ENCODE results near the gene ORM1.

Gene ORM1

DNA sequence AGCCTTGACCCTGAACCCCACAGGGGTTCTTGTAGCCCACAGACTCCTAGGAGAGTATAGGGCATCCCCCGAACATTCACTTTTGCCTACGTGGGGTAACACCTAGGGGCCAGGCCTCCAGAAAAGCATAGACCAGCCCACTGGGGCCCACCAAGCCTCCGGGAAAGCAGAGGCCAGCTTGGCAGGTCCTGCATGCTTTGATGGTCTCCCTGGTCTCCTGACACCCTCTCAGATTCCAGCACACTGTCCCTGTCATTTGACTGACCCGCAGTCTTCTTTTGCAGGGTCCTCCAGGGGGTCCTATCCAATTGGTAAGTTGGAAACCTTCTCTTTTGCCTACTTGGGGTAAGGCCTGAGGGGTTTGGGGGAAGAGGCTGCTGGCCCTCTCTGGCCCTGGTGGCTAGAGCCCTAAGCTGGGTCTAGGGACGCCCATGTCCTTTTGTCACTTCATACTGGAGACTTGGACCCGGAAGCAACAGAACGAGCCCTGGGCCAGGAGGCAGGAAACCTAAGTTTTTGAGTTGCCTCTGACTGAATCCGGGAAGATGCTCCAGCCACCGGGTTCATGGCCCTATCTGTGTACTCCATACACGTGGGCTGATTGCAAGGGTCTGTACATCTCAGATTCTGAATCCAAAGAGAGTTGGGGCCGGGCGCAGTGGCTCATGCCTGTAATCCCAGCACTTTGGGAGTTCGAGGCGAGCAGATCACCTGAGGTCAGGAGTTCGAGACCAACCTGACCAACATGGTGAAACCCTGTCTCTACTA, 20.9 kb upstream of the ORM1 start:
- H3K4me3 ChIP-seq (replicated peaks; ENCODE audit: low read depth, low read length): no peak overlapping the region
- DNase-seq (ENCODE audit: low read depth): no peak
- TF ChIP-seq, protein P1, sequence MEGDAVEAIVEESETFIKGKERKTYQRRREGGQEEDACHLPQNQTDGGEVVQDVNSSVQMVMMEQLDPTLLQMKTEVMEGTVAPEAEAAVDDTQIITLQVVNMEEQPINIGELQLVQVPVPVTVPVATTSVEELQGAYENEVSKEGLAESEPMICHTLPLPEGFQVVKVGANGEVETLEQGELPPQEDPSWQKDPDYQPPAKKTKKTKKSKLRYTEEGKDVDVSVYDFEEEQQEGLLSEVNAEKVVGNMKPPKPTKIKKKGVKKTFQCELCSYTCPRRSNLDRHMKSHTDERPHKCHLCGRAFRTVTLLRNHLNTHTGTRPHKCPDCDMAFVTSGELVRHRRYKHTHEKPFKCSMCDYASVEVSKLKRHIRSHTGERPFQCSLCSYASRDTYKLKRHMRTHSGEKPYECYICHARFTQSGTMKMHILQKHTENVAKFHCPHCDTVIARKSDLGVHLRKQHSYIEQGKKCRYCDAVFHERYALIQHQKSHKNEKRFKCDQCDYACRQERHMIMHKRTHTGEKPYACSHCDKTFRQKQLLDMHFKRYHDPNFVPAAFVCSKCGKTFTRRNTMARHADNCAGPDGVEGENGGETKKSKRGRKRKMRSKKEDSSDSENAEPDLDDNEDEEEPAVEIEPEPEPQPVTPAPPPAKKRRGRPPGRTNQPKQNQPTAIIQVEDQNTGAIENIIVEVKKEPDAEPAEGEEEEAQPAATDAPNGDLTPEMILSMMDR (IDR thresholded peaks at IDR 0.05; ENCODE audit: low read length, missing control alignments): no peak

DNA sequence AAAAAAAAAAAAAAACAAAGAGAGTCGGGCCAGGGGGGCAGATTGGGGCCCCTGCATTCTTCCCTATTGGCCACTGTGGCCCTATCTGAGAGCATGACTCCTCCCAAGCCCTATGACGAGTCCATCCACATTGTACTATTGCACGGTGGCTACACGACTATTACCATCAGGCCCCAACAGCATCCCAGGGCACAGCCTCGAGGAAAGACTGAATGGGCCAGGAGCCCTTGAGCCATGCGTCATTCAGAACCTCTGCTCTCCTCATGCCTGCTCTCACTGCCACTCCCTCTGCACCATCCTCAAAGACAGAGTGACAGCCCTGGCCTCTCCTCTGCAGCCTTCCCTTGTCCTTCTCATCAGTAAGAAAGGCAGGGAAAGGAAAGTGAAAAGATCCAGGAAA, 20.2 kb upstream of the ORM1 start:
- no peak overlapping the region for H3K4me3 ChIP-seq (replicated peaks; ENCODE audit: low read depth, low read length)
- no peak for DNase-seq (ENCODE audit: low read depth)
- TF ChIP-seq, protein P1 (IDR thresholded peaks at IDR 0.05; ENCODE audit: low read length, missing control alignments): no peak

DNA sequence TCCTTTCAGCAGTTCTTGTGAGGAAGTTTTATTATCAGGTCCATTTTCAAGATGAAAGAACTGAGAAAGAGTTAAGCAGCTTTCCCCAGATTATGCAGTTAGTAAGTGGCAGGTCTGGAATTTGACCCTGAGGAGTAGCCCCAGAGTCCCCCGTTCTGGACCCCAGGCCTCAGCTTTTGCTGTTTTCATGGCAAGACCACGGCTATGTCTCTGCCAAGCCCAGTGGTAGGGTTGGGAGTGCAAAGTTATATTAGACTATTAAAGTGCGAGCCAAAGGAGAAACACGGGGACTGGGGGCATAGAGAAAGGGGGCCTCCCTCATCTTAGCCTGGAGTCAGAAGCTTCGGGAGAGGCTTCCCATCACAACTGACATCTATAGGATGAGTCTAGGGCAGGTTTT, 19.3 kb upstream of the ORM1 start:
- no peak for DNase-seq (ENCODE audit: low read depth)
- TF ChIP-seq, protein P1 (IDR thresholded peaks at IDR 0.05; ENCODE audit: low read length, missing control alignments): no peak
- H3K4me3 ChIP-seq (replicated peaks; ENCODE audit: low read depth, low read length): no peak overlapping the region

DNA sequence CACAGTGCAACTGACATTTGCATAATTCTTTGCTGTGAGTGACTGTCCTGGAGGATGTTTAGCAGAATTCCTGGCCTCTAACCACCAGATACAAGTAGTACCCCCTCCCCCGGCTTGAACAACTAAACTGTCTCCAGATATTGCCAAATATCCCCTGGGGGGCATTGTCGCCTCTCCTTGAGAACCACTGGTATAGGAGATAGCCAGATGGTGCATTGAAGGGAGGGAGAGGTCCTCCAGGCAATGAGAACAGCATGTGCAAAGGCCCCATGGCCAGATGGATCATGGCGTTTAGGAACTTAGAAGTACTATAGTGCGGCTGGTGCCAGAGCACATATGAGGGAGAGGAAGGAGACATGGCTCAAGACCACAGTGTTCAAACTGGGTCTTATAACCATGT, 18.9 kb upstream of the ORM1 start:
- DNase-seq (ENCODE audit: low read depth): no peak
- H3K4me3 ChIP-seq (replicated peaks; ENCODE audit: low read depth, low read length): no peak overlapping the region
- TF ChIP-seq, protein P1 (IDR thresholded peaks at IDR 0.05; ENCODE audit: low read length, missing control alignments): no peak

DNA sequence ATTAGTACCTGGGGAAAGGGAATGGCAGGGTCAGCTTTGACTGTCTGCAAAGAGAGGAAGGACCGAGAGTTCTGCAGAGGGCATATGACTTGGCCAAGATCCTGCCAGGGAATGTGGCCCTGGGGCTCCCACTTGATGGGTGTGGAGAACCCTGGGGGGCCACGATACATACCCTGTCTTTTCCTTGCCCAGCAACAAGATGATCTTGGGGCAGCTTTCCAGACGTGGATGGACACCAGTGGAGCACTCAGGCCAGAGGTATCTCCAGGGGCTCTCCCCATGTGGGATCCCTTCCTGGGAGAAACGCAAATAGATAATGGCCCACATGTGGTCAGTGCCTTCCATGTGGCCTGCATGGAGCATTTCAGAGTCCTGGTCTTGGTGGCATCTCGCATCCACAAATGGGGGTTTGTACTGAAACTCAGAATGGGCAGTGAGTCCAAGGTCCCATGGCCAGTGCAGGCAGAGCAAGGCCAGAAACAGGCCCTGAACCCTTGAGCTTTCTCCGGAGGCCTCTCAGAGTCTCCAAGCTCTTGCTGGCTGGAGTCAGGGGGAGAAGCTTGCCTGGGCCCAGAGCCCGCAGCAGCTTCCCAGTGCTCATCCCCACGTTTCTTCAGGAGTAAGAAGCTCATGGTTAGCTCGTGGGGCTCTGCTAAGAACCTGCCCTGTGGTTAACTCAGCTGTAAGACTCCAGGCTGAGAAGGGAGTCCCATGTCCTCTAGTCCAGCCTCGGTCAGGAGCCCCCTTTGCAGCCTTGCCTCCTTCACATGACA, 18.3 kb upstream of the ORM1 start:
- no peak for DNase-seq (ENCODE audit: low read depth)
- no peak overlapping the region for H3K4me3 ChIP-seq (replicated peaks; ENCODE audit: low read depth, low read length)
- TF ChIP-seq, protein P1 (IDR thresholded peaks at IDR 0.05; ENCODE audit: low read length, missing control alignments): no peak

DNA sequence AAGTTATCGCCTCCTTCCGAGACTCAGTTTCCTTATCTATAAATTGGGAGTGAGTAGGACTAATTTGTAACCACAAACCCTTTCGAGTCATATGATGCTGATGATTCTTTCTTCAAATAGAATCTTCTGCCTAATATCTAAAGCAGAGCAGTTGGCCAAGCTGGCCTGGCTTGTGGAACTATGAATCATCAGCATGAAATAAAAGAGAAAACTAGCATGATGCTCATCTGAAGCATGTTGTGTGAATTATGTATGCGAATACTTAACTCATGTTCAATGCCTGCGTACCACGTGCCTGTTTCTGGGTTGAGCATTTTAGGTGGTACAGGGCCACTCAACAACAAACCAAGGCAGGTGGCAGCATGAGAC, 15.0 kb upstream of the ORM1 start:
- peak; percentile 23 for DNase-seq (ENCODE audit: low read depth)
- H3K4me3 ChIP-seq (replicated peaks; ENCODE audit: low read depth, low read length): no peak overlapping the region
- TF ChIP-seq, protein P1 (IDR thresholded peaks at IDR 0.05; ENCODE audit: low read length, missing control alignments): no peak
